GM18858 (cell line): ENCODE measurements around the gene FRMD8.

ENCODE experiments used
- ATAC-seq: cut with Tn5 transposase; IDR thresholded peaks from one replicate; pipeline ENCODE4 v1.9.1; 2021; ENCODE audit not compliant: unreplicated experiment

FRMD8 gene

GRCh38 chr11:65424205-65425104 is 38.0 kb downstream of the FRMD8 start:
- ATAC-seq = no peak

- ATAC-seq = no peak
These were observed 38.9 kb downstream of the FRMD8 start for GRCh38 chr11:65425105-65425970.

GRCh38 chr11:65425971-65426838 is 39.8 kb downstream of the FRMD8 start:
- peak; percentile 19 for ATAC-seq

GRCh38 chr11:65426839-65427690 is 40.6 kb downstream of the FRMD8 start:
- ATAC-seq = no peak

GRCh38 chr11:65427691-65428577 is 41.5 kb downstream of the FRMD8 start:
- no peak for ATAC-seq

- no peak for ATAC-seq
These were observed 42.2 kb downstream of the FRMD8 start for GRCh38 chr11:65428578-65429067.

GRCh38 chr11:65429068-65429681 is 42.7 kb downstream of the FRMD8 start:
- ATAC-seq = no peak

- ATAC-seq = no peak
These were observed 43.4 kb downstream of the FRMD8 start for GRCh38 chr11:65429724-65430405.

GRCh38 chr11:65430406-65431217 is 44.2 kb downstream of the FRMD8 start:
- ATAC-seq = no peak

- ATAC-seq = no peak
These were observed 45.1 kb downstream of the FRMD8 start for GRCh38 chr11:65431451-65432099.

GRCh38 chr11:65432100-65432650 is 45.7 kb downstream of the FRMD8 start:
- no peak for ATAC-seq

- ATAC-seq = no peak
These were observed 46.5 kb downstream of the FRMD8 start for GRCh38 chr11:65432686-65433582.

- ATAC-seq = no peak
These were observed 47.2 kb downstream of the FRMD8 start for GRCh38 chr11:65433657-65434056.

- no peak for ATAC-seq
These were observed 47.7 kb downstream of the FRMD8 start for GRCh38 chr11:65434057-65434666.
